GM18508 (cell line): Measurements from ENCODE around the gene SLC7A8.

Source experiments
- ATAC-seq: cut with Tn5 transposase; IDR thresholded peaks from one replicate; pipeline ENCODE4 v1.9.1; 2021; ENCODE audit warnings: moderate number of reproducible peaks; ENCODE audit not compliant: insufficient read depth, unreplicated experiment

SLC7A8 gene

GRCh38 chr14:23076785-23077408 lies 106.6 kb downstream of the SLC7A8 start:
- ATAC-seq: no peak
